IMR-90 (cell line): ENCODE results near the gene IL23A. TPM values are rescaled to one million over a fixed set of nuclear protein-coding genes. Genes with fewer than 3 reads are reported as not detected.

Experiments
- ATAC-seq: fragments of 200-7000 bp; cut with Tn5 transposase; 2 replicates; pipeline ENCODE4 v1.9.1; 2020; ENCODE audit warnings: low read depth, mild to moderate bottlenecking, moderate library complexity
- BruUV-seq: library from RNA; stranded (reverse); fragments of 400-500 nt; replicated peaks from 2 replicates; lab custom pipeline; 2021; lab: Mats Ljungman, UMichigan
- CTCF ChIA-PET: fragments of 300-600 bp; formaldehyde crosslinking; extraction: SDS; loops from one replicate; lab custom pipeline; 2021; ENCODE audit warnings: antibody characterized with exemption; lab: Yijun Ruan, JAX
- POLR2A ChIA-PET: fragments of 300-600 bp; sonication (Branson Sonifier 250); formaldehyde crosslinking; loops from one replicate; lab custom pipeline; 2022; ENCODE audit warnings: antibody characterized with exemption; ENCODE audit not compliant: unreplicated experiment; lab: Charles Lee
- DNase-seq: peaks from one replicate; pipeline ENCODE4 v3.0.0; 2013
- H2AFZ ChIP-seq: replicated peaks from 2 replicates; pipeline ENCODE3; 2013; ENCODE audit warnings: low read length, mild to moderate bottlenecking; ENCODE audit not compliant: poor library complexity
- H2AK5ac ChIP-seq: 2 replicates; pipeline ENCODE4 v1.6.1; 2013; ENCODE audit warnings: low read depth, low read length, inconsistent platforms
- H2AK9ac ChIP-seq: replicated peaks from 2 replicates; pipeline ENCODE3; 2013; ENCODE audit warnings: mild to moderate bottlenecking, low read depth, low read length, moderate library complexity; ENCODE audit not compliant: poor library complexity
- H2BK120ac ChIP-seq: 2 replicates; pipeline ENCODE4 v1.6.1; 2013; ENCODE audit warnings: low read depth, low read length, inconsistent platforms
- H2BK15ac ChIP-seq: 3 replicates; pipeline ENCODE4 v1.6.1; 2013; ENCODE audit warnings: low read depth, low read length, inconsistent platforms
- H2BK20ac ChIP-seq: 2 replicates; pipeline ENCODE4 v1.6.1; 2013; ENCODE audit warnings: low read depth, mild to moderate bottlenecking, inconsistent platforms, low read length, moderate library complexity
- H2BK5ac ChIP-seq: 2 replicates; pipeline ENCODE4 v1.6.1; 2013; ENCODE audit warnings: mild to moderate bottlenecking, low read depth, low read length, inconsistent platforms; ENCODE audit not compliant: poor library complexity, severe bottlenecking
- H3K14ac ChIP-seq: replicated peaks from 2 replicates; pipeline ENCODE4 v1.6.1; 2013; ENCODE audit warnings: low read depth, low read length, inconsistent platforms
- H3K18ac ChIP-seq: 2 replicates; pipeline ENCODE4 v1.6.1; 2013; ENCODE audit warnings: low read depth, low read length, control low read depth
- H3K23ac ChIP-seq: 2 replicates; pipeline ENCODE4 v1.6.1; 2013; ENCODE audit warnings: low read depth, low read length, inconsistent platforms
- H3K27ac ChIP-seq: 2 replicates; pipeline ENCODE4 v1.5.1; 2013; ENCODE audit warnings: mild to moderate bottlenecking, control low read depth, low read length; ENCODE audit not compliant: insufficient read depth
- H3K27me3 ChIP-seq: 2 replicates; pipeline ENCODE4 v1.6.1; 2013; ENCODE audit warnings: low read length; ENCODE audit not compliant: control insufficient read depth, insufficient read depth
- H3K36me3 ChIP-seq: 2 replicates; pipeline ENCODE4 v1.6.1; 2013; ENCODE audit warnings: low read length, mixed read lengths; ENCODE audit not compliant: control insufficient read depth, insufficient read depth
- H3K4ac ChIP-seq: 2 replicates; pipeline ENCODE4 v1.6.1; 2013; ENCODE audit warnings: low read depth, low read length, inconsistent platforms
- H3K4me1 ChIP-seq: 2 replicates; pipeline ENCODE4 v1.6.1; 2013; ENCODE audit warnings: low read length, mixed read lengths; ENCODE audit not compliant: control insufficient read depth, insufficient read depth
- H3K4me2 ChIP-seq: 2 replicates; pipeline ENCODE4 v1.6.1; 2013; ENCODE audit warnings: low read depth, mild to moderate bottlenecking, control low read depth, low read length, moderate library complexity
- H3K4me3 ChIP-seq: 2 replicates; pipeline ENCODE4 v1.5.1; 2013; ENCODE audit warnings: low read depth, mild to moderate bottlenecking, control low read depth, low read length, moderate library complexity; ENCODE audit not compliant: insufficient read depth
- H3K56ac ChIP-seq: 2 replicates; pipeline ENCODE4 v1.6.1; 2013; ENCODE audit warnings: low read length, inconsistent platforms; ENCODE audit not compliant: insufficient read depth; ENCODE audit errors: extremely low read depth
- H3K79me1 ChIP-seq, 2 experiments: 2 replicates each; pipeline ENCODE4 v1.6.1; 2013; ENCODE audit warnings: low read length in 2 of 2, inconsistent platforms in 1 of 2, low read depth in 1 of 2
- H3K9ac ChIP-seq: 2 replicates; pipeline ENCODE4 v1.6.1; 2013; ENCODE audit warnings: low read depth, low read length, control low read depth
- H3K9me1 ChIP-seq: 2 replicates; pipeline ENCODE4 v1.6.1; 2013; ENCODE audit warnings: low read length, inconsistent platforms; ENCODE audit not compliant: insufficient read depth
- H3K9me3 ChIP-seq: 2 replicates; pipeline ENCODE4 v1.6.1; 2013; ENCODE audit warnings: low read length; ENCODE audit not compliant: control insufficient read depth, insufficient read depth
- H4K20me1 ChIP-seq: 2 replicates; pipeline ENCODE4 v1.6.1; 2013; ENCODE audit warnings: low read length, inconsistent platforms; ENCODE audit not compliant: insufficient read depth
- H4K5ac ChIP-seq: 2 replicates; pipeline ENCODE4 v1.6.1; 2013; ENCODE audit warnings: mild to moderate bottlenecking, low read depth, low read length, control low read depth
- H4K8ac ChIP-seq, 2 experiments: 2 replicates each; pipeline ENCODE4 v1.6.1; 2013; ENCODE audit warnings: low read depth in 2 of 2, low read length in 2 of 2, control low read depth in 1 of 2, inconsistent platforms in 1 of 2
- H4K91ac ChIP-seq: 2 replicates; pipeline ENCODE4 v1.6.1; 2013; ENCODE audit warnings: low read depth, low read length, inconsistent platforms; ENCODE audit not compliant: insufficient read depth
- BHLHE40 ChIP-seq: fragments of 150-350 bp; IDR thresholded peaks from 2 replicates; pipeline ENCODE4 v1.6.1; 2016; ENCODE audit warnings: mild to moderate bottlenecking, low read depth, low read length
- CEBPB ChIP-seq: IDR thresholded peaks from 2 replicates; pipeline ENCODE4 v1.6.1; 2012; ENCODE audit warnings: low read depth, low read length, improper control_type of control experiment
- CTCF ChIP-seq: conservative IDR thresholded peaks from 2 replicates; pipeline ENCODE4 v1.5.1; 2012; ENCODE audit warnings: mild to moderate bottlenecking, low read depth, low read length, improper control_type of control experiment
- ELK1 ChIP-seq: fragments of 150-350 bp; IDR thresholded peaks from 2 replicates; pipeline ENCODE4 v1.6.1; 2016; ENCODE audit warnings: low read depth, mild to moderate bottlenecking, low read length, moderate library complexity, borderline replicate concordance
- FOS ChIP-seq: fragments of 150-350 bp; IDR thresholded peaks from 2 replicates; pipeline ENCODE4 v1.6.1; 2016; ENCODE audit warnings: low read depth, low read length
- MAFK ChIP-seq: IDR thresholded peaks from 2 replicates; pipeline ENCODE4 v1.6.1; 2012; ENCODE audit warnings: low read depth, low read length, improper control_type of control experiment
- MAZ ChIP-seq: IDR thresholded peaks from 2 replicates; pipeline ENCODE4 v1.6.1; 2012; ENCODE audit warnings: low read depth, mild to moderate bottlenecking, low read length, improper control_type of control experiment, moderate library complexity, borderline replicate concordance
- MXI1 ChIP-seq: IDR thresholded peaks from 2 replicates; pipeline ENCODE4 v1.6.1; 2012; ENCODE audit warnings: low read depth, mild to moderate bottlenecking, low read length, moderate library complexity, borderline replicate concordance
- NFE2L2 ChIP-seq: fragments of 150-350 bp; IDR thresholded peaks from 2 replicates; pipeline ENCODE4 v1.6.1; 2016; ENCODE audit warnings: low read depth, mild to moderate bottlenecking, low read length
- POLR2A ChIP-seq: IDR thresholded peaks from 2 replicates; pipeline ENCODE4 v1.6.1; 2012; ENCODE audit warnings: mild to moderate bottlenecking, low read depth, low read length
- RAD21 ChIP-seq: IDR thresholded peaks from 2 replicates; pipeline ENCODE4 v1.6.1; 2012; ENCODE audit warnings: low read length, improper control_type of control experiment
- RCOR1 ChIP-seq: IDR thresholded peaks from 2 replicates; pipeline ENCODE4 v1.6.1; 2012; ENCODE audit warnings: mild to moderate bottlenecking, low read length, improper control_type of control experiment; ENCODE audit not compliant: insufficient replicate concordance
- RFX5 ChIP-seq: IDR thresholded peaks from 2 replicates; pipeline ENCODE4 v1.8.0; 2012; ENCODE audit warnings: low read depth, mild to moderate bottlenecking, low read length, moderate library complexity
- SMC3 ChIP-seq: fragments of 150-350 bp; IDR thresholded peaks from 2 replicates; pipeline ENCODE4 v1.6.1; 2016; ENCODE audit warnings: low read depth, mild to moderate bottlenecking, antibody characterized with exemption, low read length, moderate library complexity
- USF2 ChIP-seq: fragments of 150-350 bp; IDR thresholded peaks from 2 replicates; pipeline ENCODE4 v1.6.1; 2017; ENCODE audit warnings: mild to moderate bottlenecking, antibody characterized with exemption, low read length, low read depth
- WGBS, 2 experiments: methylation state at CpG; one replicate each; pipeline versions ENCODE4 v1.1.5 to v1.1.7; 2013; ENCODE audit warnings: missing lambda C conversion rate in 2 of 2; ENCODE audit not compliant: insufficient read length in 1 of 2; ENCODE audit errors: extremely low coverage in 2 of 2; 5-methylcytosine and 5-hydroxymethylcytosine counted together
- dilution Hi-C: fragments of 300-500 bp; cut with HindIII; formaldehyde crosslinking; loops from one replicate; pipeline ENCODE4 v1.14.3; 2018; ENCODE audit warnings: low sequenced_read_pairs; ENCODE audit not compliant: unreplicated experiment
- in situ Hi-C: fragments of 300-500 bp; cut with MboI; formaldehyde crosslinking; loops from 3 replicates; pipeline ENCODE4 v1.14.3; 2019; ENCODE audit warnings: low sequenced_read_pairs, inconsistent platforms, mixed read lengths
- intact Hi-C: fragments of 100-400 bp; cut with micrococcal nuclease; formaldehyde crosslinking; loops from 2 replicates; pipeline ENCODE4 v1.10.0; 2022
- polyA plus RNA-seq, 3 experiments: library from polyadenylated mRNA; depleted of rRNA; stranded (reverse); fragments of >200 nt; gene quantifications; 2 replicates each; pipeline ENCODE4 v1.2.3, GENCODE V29; 2012; ENCODE audit warnings: low replicate concordance in 1 of 3
- total RNA-seq: library from RNA; depleted of rRNA; stranded (reverse); fragments of >200 nt; gene quantifications from 2 replicates; pipeline ENCODE4 v1.2.3, GENCODE V29; 2012

The IL23A gene
- total and polyA plus RNA-seq, 2 of the 4 experiments (the other 2 are of a cell fraction): 0.55 TPM; not detected in 1

GRCh38 chr12:56332512-56333196 is 6.0 kb upstream of the IL23A start:
- Histone ChIP-seq H2AK9ac (peak overlapping the region; percentile 96), H2BK20ac (peak overlapping the region; percentile 73; the same call in 1 of the 2 replicates), H4K5ac (peak overlapping the region; percentile 98), H2BK15ac (peak overlapping the region; percentile 74; the same call in 1 of the 3 replicates), H3K79me1 (peaks cover 10 to 24% of the 10 kb centered on the region in 2 experiments; a peak in 3 of 4 replicates), H3K9me1 (peaks cover 10% of the 10 kb centered on the region), H3K18ac (no peak overlapping the region), H4K20me1 (no peaks in the 10 kb centered on the region), H3K4me1 (peaks cover 5% of the 10 kb centered on the region; the same call in 1 of the 2 replicates), H2BK5ac (peak overlapping the region; percentile 60), H3K14ac (peak overlapping the region; percentile 89), H3K27ac (peak overlapping the region; percentile 74), H3K9me3 (no peaks in the 10 kb centered on the region), H3K23ac (peak overlapping the region; percentile 43; the same call in 1 of the 2 replicates), H2AFZ (peak overlapping the region; percentile 88), H4K91ac (peak overlapping the region; percentile 99), H4K8ac (peak overlapping the region; percentile 99 to 100), H2AK5ac (peak overlapping the region; percentile 99), H3K4ac (peak overlapping the region; percentile 100), H3K4me3 (peak overlapping the region; percentile 56; the same call in 1 of the 2 replicates), H3K36me3 (no peaks in the 10 kb centered on the region), H3K27me3 (no peaks in the 10 kb centered on the region), H3K9ac (peak overlapping the region; percentile 67), H3K56ac (peak overlapping the region; percentile 88; the same call in 1 of the 2 replicates), H3K4me2 (peak overlapping the region; percentile 93), H2BK120ac (peak overlapping the region; percentile 78; the same call in 1 of the 2 replicates)
- dilution Hi-C loops (no loop called here), in situ Hi-C loops (no loop called here), intact Hi-C loops (no loop called here)
- no TSS peak for BruUV-seq
- DNase-seq: no peak
- ChIA-PET POLR2A (no interaction called here), CTCF (no interaction called here)
- 89% methylated on average over 3 of the region's 11 CpGs; no CpG with 5 or more reads in 1 of the 2 experiments for WGBS, 2 experiments
- ATAC-seq: no peak
- TF ChIP-seq USF2 (no peak), RCOR1 (no peak), MAFK (no peak), CEBPB (no peak), ELK1 (no peak), RAD21 (no peak), RFX5 (no peak), FOS (no peak), BHLHE40 (no peak), CTCF (no peak), MAZ (no peak), MXI1 (no peak), POLR2A (no peak), NFE2L2 (no peak), SMC3 (no peak)
